HCT116 (cell line): ENCODE measurements around the gene FREY1. TPM values are rescaled to one million over a fixed set of nuclear protein-coding genes. Genes with fewer than 3 reads are reported as not detected.

ENCODE experiments used
- ATAC-seq: fragments of 200-7000 bp; cut with Tn5 transposase; 2 replicates; pipeline ENCODE4 v1.9.1; 2020; ENCODE audit warnings: mild to moderate bottlenecking, moderate library complexity
- BruUV-seq: library from RNA; stranded (reverse); fragments of 400-500 nt; replicated peaks from 2 replicates; lab custom pipeline; 2021; lab: Mats Ljungman, UMichigan
- CTCF ChIA-PET: fragments of 300-600 bp; sonication (Branson Sonifier 250); formaldehyde crosslinking; loops from one replicate; lab custom pipeline; 2021; ENCODE audit warnings: antibody characterized with exemption; lab: Charles Lee
- POLR2A ChIA-PET: fragments of 300-600, 350-600 bp; sonication (Branson Sonifier 250); formaldehyde crosslinking; loops from one replicate; lab custom pipeline; 2021; ENCODE audit warnings: antibody characterized with exemption; lab: Charles Lee
- RAD21 ChIA-PET, 2 experiments: fragments of 300-600 bp; sonication (Branson Sonifier 250); formaldehyde crosslinking; loops; one replicate each; lab custom pipeline; 2023; ENCODE audit warnings: low total read pairs in 2 of 2; ENCODE audit not compliant: uncharacterized antibody in 2 of 2, unreplicated experiment in 2 of 2, low non-redundant PET in 1 of 2; lab: Charles Lee
- DNase-seq: peaks from one replicate; pipeline ENCODE4 v3.0.0-alpha.2; 2010; ENCODE audit warnings: low read depth, low spot score
- H2AFZ ChIP-seq: fragments of 200-600 bp; shearing (Covaris generic), sonication (generic); 2 replicates; pipeline ENCODE4 v1.6.1; 2017; ENCODE audit warnings: low read depth, mixed run types, mixed read lengths, antibody characterized with exemption, low read length; ENCODE audit not compliant: poor library complexity, severe bottlenecking
- H3K27ac ChIP-seq: 2 replicates; pipeline ENCODE4 v1.5.1; 2012; ENCODE audit warnings: low read depth, low read length
- H3K27me3 ChIP-seq: fragments of 200-600 bp; sonication (generic); 2 replicates; pipeline ENCODE4 v1.6.1; 2016; ENCODE audit warnings: mixed run types, low read length, mixed read lengths; ENCODE audit not compliant: insufficient read depth
- H3K36me3 ChIP-seq, 2 experiments: fragments of 200-500 bp in 1 of 2; fragments of 200-600 bp in 1 of 2; sonication (Bioruptor generic) in 1 of 2; sonication (generic) in 1 of 2; 2 replicates each; pipeline versions ENCODE4 v1.5.1 to v1.6.1; 2014 to 2016; ENCODE audit warnings: low read length in 2 of 2, inconsistent platforms in 1 of 2, mixed read lengths in 1 of 2, mixed run types in 1 of 2; ENCODE audit not compliant: insufficient read depth in 2 of 2, control insufficient read depth in 1 of 2
- H3K4me1 ChIP-seq, 2 experiments: fragments of 200-600 bp in 1 of 2; sonication (generic) in 1 of 2; 2 replicates each; pipeline versions ENCODE4 v1.5.1 to v1.6.1; 2012 to 2017; ENCODE audit warnings: low read length in 2 of 2, inconsistent platforms in 1 of 2, mild to moderate bottlenecking in 1 of 2, mixed read lengths in 1 of 2, mixed run types in 1 of 2, moderate library complexity in 1 of 2; ENCODE audit not compliant: insufficient read depth in 2 of 2, control insufficient read depth in 1 of 2
- H3K4me2 ChIP-seq: fragments of 200-600 bp; sonication (generic); 2 replicates; pipeline ENCODE4 v1.6.1; 2017; ENCODE audit warnings: mixed run types, low read length, mixed read lengths
- H3K4me3 ChIP-seq, 2 experiments: fragments of 200-600 bp in 1 of 2; sonication (generic) in 1 of 2; replicated peaks in 1 of 2; 2 replicates each; pipeline ENCODE4 v1.5.1; 2011 to 2016; ENCODE audit warnings: low read length in 2 of 2, control low read depth in 1 of 2, low read depth in 1 of 2, mild to moderate bottlenecking in 1 of 2, mixed read lengths in 1 of 2, mixed run types in 1 of 2
- H3K79me2 ChIP-seq: fragments of 200-600 bp; sonication (generic); 2 replicates; pipeline ENCODE4 v1.6.1; 2017; ENCODE audit warnings: mild to moderate bottlenecking, mixed run types, low read length, moderate library complexity, mixed read lengths; ENCODE audit not compliant: insufficient read depth
- H3K9ac ChIP-seq: fragments of 200-600 bp; sonication (generic); 2 replicates; pipeline ENCODE4 v1.6.1; 2016; ENCODE audit warnings: low read length, mixed read lengths
- H3K9me2 ChIP-seq: fragments of 200-600 bp; sonication (generic), shearing (Covaris generic); 2 replicates; pipeline ENCODE4 v1.6.1; 2017; ENCODE audit warnings: mixed run types, mild to moderate bottlenecking, moderate library complexity; ENCODE audit not compliant: insufficient read depth
- H3K9me3 ChIP-seq, 2 experiments: fragments of 200-500 bp in 1 of 2; fragments of 200-600 bp in 1 of 2; sonication (Bioruptor generic) in 1 of 2; sonication (generic) in 1 of 2; 2 replicates each; pipeline ENCODE4 v1.6.1; 2014 to 2017; ENCODE audit warnings: low read length in 2 of 2, mixed read lengths in 2 of 2, inconsistent platforms in 1 of 2, low read depth in 1 of 2, mild to moderate bottlenecking in 1 of 2, mixed run types in 1 of 2, moderate library complexity in 1 of 2; ENCODE audit not compliant: control insufficient read depth in 1 of 2, insufficient read depth in 1 of 2
- H4K20me1 ChIP-seq: fragments of 200-600 bp; sonication (generic), shearing (Covaris generic); 2 replicates; pipeline ENCODE4 v1.6.1; 2017; ENCODE audit warnings: mixed run types, mild to moderate bottlenecking, moderate library complexity; ENCODE audit not compliant: insufficient read depth
- ATF3 ChIP-seq: IDR thresholded peaks from 2 replicates; pipeline ENCODE4 v1.6.1; 2012
- CBX3 ChIP-seq: IDR thresholded peaks from 2 replicates; pipeline ENCODE4 v1.6.1; 2012; ENCODE audit warnings: low read depth
- CTCF ChIP-seq, 3 experiments: fragments of 200-600 bp in 1 of 3; sonication (generic) in 1 of 3; IDR thresholded peaks in 2 of 3; conservative IDR thresholded peaks in 1 of 3; 2 replicates each; pipeline ENCODE4 v1.5.1; 2012 to 2017; ENCODE audit warnings: low read depth in 2 of 3, low read length in 2 of 3, antibody characterized with exemption in 1 of 3, borderline replicate concordance in 1 of 3, control low read depth in 1 of 3, mild to moderate bottlenecking in 1 of 3, mixed read lengths in 1 of 3, mixed run types in 1 of 3, moderate library complexity in 1 of 3; ENCODE audit not compliant: insufficient read depth in 1 of 3
- EGR1 ChIP-seq: IDR thresholded peaks from 2 replicates; pipeline ENCODE4 v1.6.1; 2012; ENCODE audit warnings: low read depth
- ELF1 ChIP-seq: IDR thresholded peaks from 2 replicates; pipeline ENCODE4 v1.6.1; 2012; ENCODE audit warnings: low read depth, borderline replicate concordance
- EZH2phosphoT487 ChIP-seq: fragments of 200-600 bp; IDR thresholded peaks from 2 replicates; pipeline ENCODE4 v1.6.1; 2018; ENCODE audit warnings: antibody characterized with exemption, borderline replicate concordance
- FOSL1 ChIP-seq: IDR thresholded peaks from 2 replicates; pipeline ENCODE4 v1.6.1; 2012; ENCODE audit warnings: low read depth
- JUND ChIP-seq: IDR thresholded peaks from 2 replicates; pipeline ENCODE4 v1.6.1; 2012
- POLR2AphosphoS5 ChIP-seq: IDR thresholded peaks from 2 replicates; pipeline ENCODE4 v1.6.1; 2011; ENCODE audit warnings: mild to moderate bottlenecking, low read depth, low read length, moderate library complexity
- REST ChIP-seq: IDR thresholded peaks from 2 replicates; pipeline ENCODE4 v1.6.1; 2012; ENCODE audit warnings: low read depth
- SRF ChIP-seq: IDR thresholded peaks from 2 replicates; pipeline ENCODE4 v1.6.1; 2012; ENCODE audit warnings: low read depth
- TCF7L2 ChIP-seq: IDR thresholded peaks from 2 replicates; pipeline ENCODE4 v1.7.0; 2011; ENCODE audit warnings: borderline replicate concordance, inconsistent platforms; ENCODE audit not compliant: insufficient read depth, insufficient read length; ENCODE audit errors: extremely low read depth
- YY1 ChIP-seq: IDR thresholded peaks from 2 replicates; pipeline ENCODE4 v1.6.1; 2011; ENCODE audit warnings: low read length, low read depth, moderate library complexity, mild to moderate bottlenecking; ENCODE audit not compliant: insufficient replicate concordance; ENCODE audit errors: extremely low read depth
- ZFX ChIP-seq: fragments of 450-650 bp; IDR thresholded peaks from 2 replicates; pipeline ENCODE4 v1.6.1; 2017
- intact Hi-C: fragments of 100-400 bp; cut with micrococcal nuclease; formaldehyde crosslinking; loops from 2 replicates; pipeline ENCODE4 v1.10.0; 2022
- total RNA-seq: library from RNA; stranded (reverse); gene quantifications from one replicate; pipeline ENCODE4 v1.2.1, GENCODE V29; 2021; ENCODE audit not compliant: unreplicated experiment
- TF ChIP-seq, protein P1 (sequence below): IDR thresholded peaks from 2 replicates; pipeline ENCODE4 v1.6.1; 2011; ENCODE audit warnings: mild to moderate bottlenecking, low read length, moderate library complexity; ENCODE audit not compliant: insufficient replicate concordance; ENCODE audit errors: extremely low read depth
- TF ChIP-seq, protein P2 (sequence below): IDR thresholded peaks from 2 replicates; pipeline ENCODE4 v1.6.1; 2012

The FREY1 gene
- total RNA-seq, 1 experiment from 2014 or later, result 0.96 TPM

DNA sequence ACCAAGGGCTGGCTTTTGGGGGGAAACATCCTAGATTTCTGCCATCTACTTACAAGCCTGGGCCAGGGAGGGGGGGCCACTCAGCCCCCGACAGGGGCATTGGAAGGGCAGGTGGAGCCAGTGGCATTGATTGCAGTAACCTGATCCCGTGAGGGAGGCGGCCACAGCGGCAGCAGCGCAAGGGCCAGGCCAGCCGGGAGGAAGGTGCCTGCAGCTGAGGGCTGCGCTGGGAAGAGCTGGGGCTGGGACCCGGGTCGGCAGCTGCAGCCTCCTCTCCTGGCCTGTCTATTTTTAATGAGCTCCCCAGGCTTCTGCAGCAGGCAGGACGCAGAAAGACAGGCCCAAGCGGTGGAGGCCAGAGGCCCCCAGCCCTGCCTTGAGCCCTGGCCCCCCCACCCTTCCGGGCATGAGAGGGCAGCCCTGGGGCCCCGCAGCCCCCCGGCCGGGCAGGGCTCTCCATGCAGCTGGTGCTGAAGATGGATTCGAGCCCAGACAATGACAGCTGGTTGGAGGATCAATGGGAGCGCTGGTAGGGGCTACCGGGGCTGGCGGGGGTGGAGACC is 10.6 kb downstream of the FREY1 start:
- Histone ChIP-seq H3K4me3 (no peak overlapping the region), H3K4me1 (peaks cover 10 to 25% of the 10 kb centered on the region in 2 experiments; a peak in 3 of 4 replicates), H3K27me3 (no peaks in the 10 kb centered on the region), H3K9me2 (no peaks in the 10 kb centered on the region), H3K9me3 (no peaks in the 10 kb centered on the region), H3K36me3 (no peaks in the 10 kb centered on the region), H3K4me2 (no peak overlapping the region), H3K27ac (no peak overlapping the region), H3K79me2 (no peaks in the 10 kb centered on the region), H2AFZ (no peak overlapping the region), H3K9ac (no peak overlapping the region), H4K20me1 (no peaks in the 10 kb centered on the region)
- BruUV-seq, result no TSS peak
- DNase-seq, result no peak
- intact Hi-C loops, result no loop called here
- POLR2A ChIA-PET, result no interaction called here
- CTCF ChIA-PET, result no interaction called here
- no peak for ATAC-seq
- RAD21 ChIA-PET, result no interaction called here
- TF ChIP-seq TCF7L2 (no peak), EGR1 (no peak), POLR2AphosphoS5 (no peak), ATF3 (no peak), ELF1 (no peak), EZH2phosphoT487 (no peak), JUND (no peak), ZFX (no peak), CTCF (IDR thresholded peaks at IDR 0.05 in 2 of 3, conservative IDR thresholded peaks at IDR 0.05 in 1 of 3; ENCODE audit: borderline replicate concordance in 1 of 3, insufficient read depth in 1 of 3, low read depth in 2 of 3, low read length in 2 of 3) (no peak), FOSL1 (no peak), CBX3 (no peak), SRF (no peak), YY1 (no peak), REST (no peak)
- TF ChIP-seq, protein P1, sequence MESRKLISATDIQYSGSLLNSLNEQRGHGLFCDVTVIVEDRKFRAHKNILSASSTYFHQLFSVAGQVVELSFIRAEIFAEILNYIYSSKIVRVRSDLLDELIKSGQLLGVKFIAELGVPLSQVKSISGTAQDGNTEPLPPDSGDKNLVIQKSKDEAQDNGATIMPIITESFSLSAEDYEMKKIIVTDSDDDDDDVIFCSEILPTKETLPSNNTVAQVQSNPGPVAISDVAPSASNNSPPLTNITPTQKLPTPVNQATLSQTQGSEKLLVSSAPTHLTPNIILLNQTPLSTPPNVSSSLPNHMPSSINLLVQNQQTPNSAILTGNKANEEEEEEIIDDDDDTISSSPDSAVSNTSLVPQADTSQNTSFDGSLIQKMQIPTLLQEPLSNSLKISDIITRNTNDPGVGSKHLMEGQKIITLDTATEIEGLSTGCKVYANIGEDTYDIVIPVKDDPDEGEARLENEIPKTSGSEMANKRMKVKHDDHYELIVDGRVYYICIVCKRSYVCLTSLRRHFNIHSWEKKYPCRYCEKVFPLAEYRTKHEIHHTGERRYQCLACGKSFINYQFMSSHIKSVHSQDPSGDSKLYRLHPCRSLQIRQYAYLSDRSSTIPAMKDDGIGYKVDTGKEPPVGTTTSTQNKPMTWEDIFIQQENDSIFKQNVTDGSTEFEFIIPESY, result no peak
- TF ChIP-seq, protein P2, sequence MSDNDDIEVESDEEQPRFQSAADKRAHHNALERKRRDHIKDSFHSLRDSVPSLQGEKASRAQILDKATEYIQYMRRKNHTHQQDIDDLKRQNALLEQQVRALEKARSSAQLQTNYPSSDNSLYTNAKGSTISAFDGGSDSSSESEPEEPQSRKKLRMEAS, result no peak
